Tibial artery (tissue), 4 donors: ENCODE data around the gene NFIA.

Source experiments
- DNase-seq, 2 donors: peaks; one replicate each; pipeline ENCODE4 v3.0.0-alpha.2; 2019
- H3K27ac ChIP-seq, 2 donors: fragments of 200-600 bp; sonication (generic) in 1 of 2; 1 replicate in 1 of 2; 2 replicates in 1 of 2; pipeline ENCODE4 v1.5.1; 2018 to 2019; ENCODE audit warnings: mild to moderate bottlenecking in 1 of 2
- H3K27me3 ChIP-seq, 2 donors: fragments of 200-600 bp; sonication (generic) in 1 of 2; one replicate each; pipeline versions ENCODE4 v1.5.1 to v1.6.0; 2016 to 2019
- H3K36me3 ChIP-seq, 3 donors: fragments of 200-600 bp; sonication (generic) in 2 of 3; one replicate each; pipeline ENCODE4 v1.5.1; 2016 to 2019; ENCODE audit warnings: mild to moderate bottlenecking in 2 of 3
- H3K4me1 ChIP-seq, 4 donors: fragments of 200-600 bp; sonication (generic) in 2 of 4; 1 replicate in 3 of 4; 2 replicates in 1 of 4; pipeline ENCODE4 v1.5.1; 2016 to 2019
- H3K4me3 ChIP-seq, 2 donors: fragments of 200-600 bp; sonication (generic) in 1 of 2; 1 replicate in 1 of 2; 2 replicates in 1 of 2; pipeline ENCODE4 v1.5.1; 2018 to 2019; ENCODE audit warnings: mild to moderate bottlenecking in 2 of 2
- H3K9me3 ChIP-seq, 3 donors: fragments of 200-600 bp; sonication (generic) in 1 of 3; one replicate each; pipeline ENCODE4 v1.5.1; 2016 to 2019
- intact Hi-C: fragments of 100-400 bp; cut with DNase I; formaldehyde crosslinking; loops from one replicate; pipeline ENCODE4 v1.15.0; 2023; ENCODE audit warnings: low total_unique reads
- TF ChIP-seq, protein P1 (sequence below), 2 experiments: fragments of 200-600 bp in 1 of 2; fragments of 450-650 bp in 1 of 2; IDR thresholded peaks; one replicate each; pipeline ENCODE4 v1.5.1; 2017 to 2019; ENCODE audit warnings: antibody characterized with exemption in 2 of 2, mild to moderate bottlenecking in 1 of 2, moderate library complexity in 1 of 2

The NFIA gene

DNA sequence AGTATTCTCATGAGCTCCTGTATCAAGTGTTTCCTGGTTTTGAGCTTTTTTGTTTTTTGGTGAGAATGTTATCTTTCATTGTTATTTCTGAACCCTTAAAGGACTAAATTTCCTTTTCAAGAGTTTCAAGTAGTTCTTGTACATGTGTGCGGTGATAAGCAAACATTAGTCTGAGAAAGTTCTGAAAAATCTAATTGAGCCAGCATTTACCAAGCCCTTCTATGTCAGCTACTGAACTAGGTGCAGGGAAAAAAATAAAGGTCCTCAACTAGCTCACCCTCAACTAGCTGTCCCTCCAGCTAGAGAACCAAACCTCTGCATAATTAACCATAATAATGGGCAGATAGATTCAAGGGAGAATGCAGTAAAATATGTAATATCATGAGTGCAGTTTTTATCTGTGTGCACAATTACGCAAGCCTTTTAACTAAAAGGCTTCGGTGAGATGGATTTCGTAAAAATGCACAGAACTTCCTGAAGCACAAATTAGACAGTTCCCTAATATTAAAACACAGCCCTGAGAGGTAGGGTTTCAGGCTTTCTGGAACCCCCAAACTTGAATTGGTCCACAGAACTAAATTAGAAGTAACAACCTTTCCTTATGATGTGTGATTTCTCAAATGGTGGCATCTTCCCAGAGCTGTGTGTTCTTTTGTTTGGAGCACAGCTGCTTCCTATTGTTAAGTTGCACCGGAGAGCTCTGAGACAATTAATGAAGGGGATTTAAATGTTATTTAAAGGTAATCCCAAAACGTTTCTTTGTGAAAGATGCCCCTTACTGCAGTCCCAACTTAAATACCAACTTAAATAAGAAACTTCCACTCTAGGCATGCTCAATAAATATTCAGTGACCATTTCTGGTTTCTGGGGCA, 165.8 kb downstream of the NFIA start:
- no peaks in the 10 kb centered on the region for H3K27me3 ChIP-seq
- TF ChIP-seq, protein P1, sequence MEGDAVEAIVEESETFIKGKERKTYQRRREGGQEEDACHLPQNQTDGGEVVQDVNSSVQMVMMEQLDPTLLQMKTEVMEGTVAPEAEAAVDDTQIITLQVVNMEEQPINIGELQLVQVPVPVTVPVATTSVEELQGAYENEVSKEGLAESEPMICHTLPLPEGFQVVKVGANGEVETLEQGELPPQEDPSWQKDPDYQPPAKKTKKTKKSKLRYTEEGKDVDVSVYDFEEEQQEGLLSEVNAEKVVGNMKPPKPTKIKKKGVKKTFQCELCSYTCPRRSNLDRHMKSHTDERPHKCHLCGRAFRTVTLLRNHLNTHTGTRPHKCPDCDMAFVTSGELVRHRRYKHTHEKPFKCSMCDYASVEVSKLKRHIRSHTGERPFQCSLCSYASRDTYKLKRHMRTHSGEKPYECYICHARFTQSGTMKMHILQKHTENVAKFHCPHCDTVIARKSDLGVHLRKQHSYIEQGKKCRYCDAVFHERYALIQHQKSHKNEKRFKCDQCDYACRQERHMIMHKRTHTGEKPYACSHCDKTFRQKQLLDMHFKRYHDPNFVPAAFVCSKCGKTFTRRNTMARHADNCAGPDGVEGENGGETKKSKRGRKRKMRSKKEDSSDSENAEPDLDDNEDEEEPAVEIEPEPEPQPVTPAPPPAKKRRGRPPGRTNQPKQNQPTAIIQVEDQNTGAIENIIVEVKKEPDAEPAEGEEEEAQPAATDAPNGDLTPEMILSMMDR (IDR thresholded peaks at IDR 0.05) = no peak
- intact Hi-C loops = no loop called here
- H3K9me3 ChIP-seq = no peaks in the 10 kb centered on the region
- no peak overlapping the region for H3K4me3 ChIP-seq
- H3K36me3 ChIP-seq = no peaks in the 10 kb centered on the region
- peaks cover 0 to 38% (median 16%) of the 10 kb centered on the region in 4 donors for H3K4me1 ChIP-seq
- H3K27ac ChIP-seq = no peak overlapping the region
- no peak for DNase-seq

DNA sequence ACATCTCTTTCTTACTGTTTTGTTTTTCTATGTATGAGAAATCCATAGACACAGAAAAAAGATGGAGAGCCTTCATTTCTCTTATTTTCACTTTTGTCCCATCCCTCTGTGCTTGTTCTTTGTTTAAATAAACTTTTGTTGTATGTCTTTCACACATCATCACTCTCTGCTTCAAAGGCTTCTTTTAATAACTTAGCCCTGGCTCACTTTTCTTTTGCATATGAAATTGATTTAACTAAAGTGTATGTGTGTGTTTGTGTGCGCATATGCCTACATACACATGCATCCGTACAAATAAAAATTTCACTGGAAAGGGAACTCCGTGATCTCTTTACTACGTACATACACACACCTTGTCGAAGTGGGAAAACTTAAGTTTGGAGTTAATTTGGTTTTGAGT, 168.6 kb downstream of the NFIA start:
- DNase-seq = no peak
- intact Hi-C loops = no loop called here
- peaks cover 0 to 48% (median 24%) of the 10 kb centered on the region in 4 donors for H3K4me1 ChIP-seq

DNA sequence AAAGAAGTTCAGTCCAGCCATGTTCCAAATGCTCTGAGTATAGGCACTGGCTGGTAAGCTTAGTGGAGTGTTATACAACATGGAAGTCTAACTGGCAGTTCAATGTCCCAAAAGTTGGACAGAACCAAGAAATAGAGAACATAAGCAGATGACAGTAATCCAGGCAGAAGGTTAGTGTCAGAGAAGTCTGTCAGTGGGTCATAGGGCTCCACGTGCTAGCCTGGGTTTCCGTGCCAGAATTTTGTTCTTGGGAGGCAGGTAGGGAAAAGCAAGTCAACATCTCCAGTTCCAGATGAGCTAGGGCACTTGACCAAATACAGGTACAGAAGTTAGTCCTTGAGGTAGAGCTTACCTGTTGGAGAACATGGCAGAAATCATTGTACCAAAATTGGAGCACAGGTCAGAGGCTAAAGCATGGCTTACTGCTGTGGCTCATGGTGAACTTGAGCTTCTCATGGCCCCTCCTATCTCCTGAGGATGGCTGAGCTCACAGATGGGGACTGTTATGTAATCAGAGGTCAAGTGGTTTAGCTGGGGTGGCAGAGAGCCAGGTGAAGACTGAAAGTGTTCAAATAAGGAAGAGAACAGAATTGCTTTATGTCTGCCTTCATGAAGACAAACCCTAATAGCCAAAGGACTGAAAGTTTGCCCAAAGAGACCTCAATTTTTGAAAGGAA, 170.8 kb downstream of the NFIA start:
- peaks cover 0 to 58% (median 22%) of the 10 kb centered on the region in 4 donors for H3K4me1 ChIP-seq
- H3K9me3 ChIP-seq = no peaks in the 10 kb centered on the region
- no peaks in the 10 kb centered on the region for H3K36me3 ChIP-seq
- TF ChIP-seq, protein P1 (IDR thresholded peaks at IDR 0.05) = no peak
- intact Hi-C loops = no loop called here
- H3K27ac ChIP-seq = no peak overlapping the region
- peak; percentile 87 to 94 for DNase-seq
- H3K27me3 ChIP-seq = no peaks in the 10 kb centered on the region
- no peak overlapping the region for H3K4me3 ChIP-seq

More for the DNA sequence above, 168.6 kb downstream of the NFIA start:
- no peak overlapping the region for H3K4me3 ChIP-seq
- TF ChIP-seq, protein P1 (IDR thresholded peaks at IDR 0.05) = no peak
- H3K27me3 ChIP-seq = no peaks in the 10 kb centered on the region
- no peaks in the 10 kb centered on the region for H3K36me3 ChIP-seq
- no peaks in the 10 kb centered on the region for H3K9me3 ChIP-seq
- no peak overlapping the region for H3K27ac ChIP-seq

DNA sequence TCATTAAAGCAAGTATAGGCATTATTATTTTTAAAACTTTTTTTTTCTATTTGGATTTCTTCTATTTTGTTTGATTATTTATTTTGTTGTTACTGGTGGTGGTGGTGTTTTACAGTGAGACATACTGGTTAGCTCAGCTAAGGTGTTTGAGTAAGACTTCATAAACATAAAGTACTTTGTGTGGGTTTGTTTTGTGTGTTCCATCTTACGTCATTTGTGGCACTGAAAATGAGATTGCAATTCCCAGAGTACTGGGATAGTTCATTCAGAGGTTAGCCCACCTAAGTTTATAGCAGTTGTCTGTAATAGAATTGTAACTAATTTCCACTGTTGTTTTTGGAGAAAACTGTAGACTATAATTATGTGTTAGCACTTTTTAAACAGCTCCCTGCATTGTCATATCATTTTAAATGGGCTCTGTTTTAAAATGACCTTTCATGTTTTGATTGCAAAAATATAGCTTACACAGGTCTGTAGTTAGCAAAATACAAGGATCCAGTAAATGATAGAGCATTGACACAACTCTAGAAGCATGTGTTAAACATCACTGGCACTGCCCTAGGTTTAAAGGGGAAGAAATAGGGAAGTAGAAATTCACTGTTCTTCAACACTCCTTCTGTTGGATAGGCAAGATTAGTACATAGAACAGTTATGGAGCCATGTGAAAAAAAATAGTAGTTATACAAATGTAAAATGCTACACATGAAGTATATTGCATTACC, 171.7 kb downstream of the NFIA start:
- no peaks in the 10 kb centered on the region for H3K27me3 ChIP-seq
- no peak for DNase-seq
- peak overlapping the region; percentile 66 to 68 for H3K27ac ChIP-seq
- H3K9me3 ChIP-seq = no peaks in the 10 kb centered on the region
- intact Hi-C loops = no loop called here
- H3K4me3 ChIP-seq = peak overlapping the region; percentile 40 to 48
- H3K36me3 ChIP-seq = no peaks in the 10 kb centered on the region
- H3K4me1 ChIP-seq = peaks cover 0 to 60% (median 22%) of the 10 kb centered on the region in 4 donors
- TF ChIP-seq, protein P1 (IDR thresholded peaks at IDR 0.05) = no peak

DNA sequence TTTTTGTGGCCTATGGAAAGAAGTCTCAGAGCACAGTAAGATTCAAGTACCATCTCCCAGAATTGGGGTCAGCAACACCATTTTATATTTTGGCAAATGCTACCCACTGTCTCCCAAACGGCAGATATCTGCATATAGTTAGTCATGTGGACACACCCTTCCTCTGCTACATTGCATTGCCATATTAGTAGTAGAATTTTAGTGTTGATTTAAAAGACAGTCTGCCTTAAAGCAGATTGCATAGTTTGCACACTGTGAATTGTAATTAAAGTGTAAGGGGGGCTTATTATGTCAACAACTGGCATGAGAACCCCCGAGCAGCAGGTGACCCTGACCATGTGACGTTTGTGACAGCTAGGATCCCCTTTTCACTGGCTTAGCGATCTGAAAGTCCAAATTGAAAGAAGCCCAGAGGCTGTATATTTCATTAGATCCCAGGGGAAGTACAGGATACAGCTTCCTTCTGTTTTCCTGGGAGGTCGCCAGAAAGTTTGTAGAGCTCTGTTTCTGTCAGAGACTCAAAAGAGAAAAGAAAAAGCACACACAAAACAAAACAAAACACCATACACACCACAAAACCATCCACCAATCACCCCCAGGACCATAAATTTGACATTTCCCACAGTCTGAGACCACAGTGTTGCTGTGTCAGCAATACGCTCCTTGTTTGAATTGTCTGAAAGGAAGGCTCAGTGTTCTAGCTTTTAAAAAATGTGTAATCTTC, 172.4 kb downstream of the NFIA start:
- Histone ChIP-seq H3K4me3 (peak overlapping the region; percentile 40 to 48), H3K27me3 (no peaks in the 10 kb centered on the region), H3K4me1 (peaks cover 0 to 67% (median 24%) of the 10 kb centered on the region in 4 donors), H3K27ac (peak overlapping the region; percentile 66 to 68), H3K9me3 (no peaks in the 10 kb centered on the region), H3K36me3 (no peaks in the 10 kb centered on the region)
- intact Hi-C loops = no loop called here
- TF ChIP-seq, protein P1 (IDR thresholded peaks at IDR 0.05) = no peak
- DNase-seq = no peak
